HUES48 (cell line): Measurements from ENCODE around the gene DCTN3.

Source experiments
- H3K27ac ChIP-seq: one replicate; pipeline ENCODE4 v1.7.0; 2013; ENCODE audit warnings: low read depth, low read length, inconsistent platforms
- H3K27me3 ChIP-seq: 2 replicates; pipeline ENCODE4 v1.6.1; 2013; ENCODE audit warnings: mild to moderate bottlenecking, low read length; ENCODE audit not compliant: control insufficient read depth, insufficient read depth
- H3K36me3 ChIP-seq: 2 replicates; pipeline ENCODE4 v1.6.1; 2013; ENCODE audit warnings: low read length; ENCODE audit not compliant: control insufficient read depth, insufficient read depth
- H3K4me1 ChIP-seq: 2 replicates; pipeline ENCODE4 v1.6.1; 2013; ENCODE audit warnings: mild to moderate bottlenecking, low read length; ENCODE audit not compliant: control insufficient read depth, insufficient read depth
- H3K4me3 ChIP-seq: 2 replicates; pipeline ENCODE4 v1.5.1; 2013; ENCODE audit warnings: mild to moderate bottlenecking, low read depth, low read length
- H3K9ac ChIP-seq: 2 replicates; pipeline ENCODE4 v1.6.1; 2013; ENCODE audit warnings: mild to moderate bottlenecking, low read depth, low read length, moderate library complexity
- H3K9me3 ChIP-seq: 2 replicates; pipeline ENCODE4 v1.6.1; 2013; ENCODE audit warnings: low read length; ENCODE audit not compliant: control insufficient read depth, insufficient read depth

The DCTN3 gene

GRCh38 chr9:34577400-34578240 is 42.7 kb downstream of the DCTN3 start:
- peaks cover 74% of the 10 kb centered on the region for H3K27me3 ChIP-seq
- H3K4me3 ChIP-seq, result peak overlapping the region; percentile 64
- H3K4me1 ChIP-seq, result peaks cover 34% of the 10 kb centered on the region
- no peak overlapping the region for H3K9ac ChIP-seq
- H3K27ac ChIP-seq, result peak overlapping the region; percentile 77
- no peaks in the 10 kb centered on the region for H3K36me3 ChIP-seq
- no peaks in the 10 kb centered on the region for H3K9me3 ChIP-seq

- Histone ChIP-seq H3K36me3 (no peaks in the 10 kb centered on the region), H3K27ac (peak overlapping the region; percentile 46), H3K27me3 (peaks cover 67% of the 10 kb centered on the region), H3K4me3 (peak overlapping the region; percentile 28), H3K4me1 (peaks cover 34% of the 10 kb centered on the region), H3K9ac (no peak overlapping the region), H3K9me3 (no peaks in the 10 kb centered on the region)
Measured at GRCh38 chr9:34576597-34577399, 43.5 kb downstream of the DCTN3 start.

GRCh38 chr9:34575862-34576596 is 44.3 kb downstream of the DCTN3 start:
- Histone ChIP-seq H3K4me1 (peaks cover 34% of the 10 kb centered on the region), H3K36me3 (no peaks in the 10 kb centered on the region), H3K27ac (no peak overlapping the region), H3K4me3 (no peak overlapping the region), H3K9ac (no peak overlapping the region), H3K9me3 (no peaks in the 10 kb centered on the region), H3K27me3 (peaks cover 59% of the 10 kb centered on the region)

GRCh38 chr9:34575241-34575640 is 45.1 kb downstream of the DCTN3 start:
- no peaks in the 10 kb centered on the region for H3K9me3 ChIP-seq
- H3K27ac ChIP-seq, result no peak overlapping the region
- H3K4me1 ChIP-seq, result peaks cover 32% of the 10 kb centered on the region
- no peak overlapping the region for H3K9ac ChIP-seq
- no peaks in the 10 kb centered on the region for H3K36me3 ChIP-seq
- H3K4me3 ChIP-seq, result no peak overlapping the region
- H3K27me3 ChIP-seq, result peaks cover 56% of the 10 kb centered on the region

- Histone ChIP-seq H3K27me3 (peaks cover 50% of the 10 kb centered on the region), H3K27ac (no peak overlapping the region), H3K9ac (no peak overlapping the region), H3K4me1 (peaks cover 29% of the 10 kb centered on the region), H3K4me3 (no peak overlapping the region), H3K36me3 (no peaks in the 10 kb centered on the region), H3K9me3 (no peaks in the 10 kb centered on the region)
Measured at GRCh38 chr9:34574571-34574970, 45.7 kb downstream of the DCTN3 start.

GRCh38 chr9:34573599-34574325 is 46.5 kb downstream of the DCTN3 start:
- H3K4me3 ChIP-seq, result no peak overlapping the region
- peaks cover 30% of the 10 kb centered on the region for H3K4me1 ChIP-seq

GRCh38 chr9:34572628-34573027 is 47.7 kb downstream of the DCTN3 start:
- Histone ChIP-seq H3K9ac (no peak overlapping the region), H3K4me3 (no peak overlapping the region), H3K9me3 (no peaks in the 10 kb centered on the region), H3K27me3 (peaks cover 34% of the 10 kb centered on the region), H3K36me3 (no peaks in the 10 kb centered on the region), H3K27ac (no peak overlapping the region), H3K4me1 (peaks cover 30% of the 10 kb centered on the region)

More at GRCh38 chr9:34573599-34574325, 46.5 kb downstream of the DCTN3 start:
- Histone ChIP-seq H3K27me3 (peaks cover 41% of the 10 kb centered on the region), H3K27ac (no peak overlapping the region), H3K36me3 (no peaks in the 10 kb centered on the region), H3K9ac (no peak overlapping the region), H3K9me3 (no peaks in the 10 kb centered on the region)

- Histone ChIP-seq H3K4me3 (no peak overlapping the region), H3K36me3 (no peaks in the 10 kb centered on the region), H3K4me1 (peaks cover 26% of the 10 kb centered on the region), H3K9ac (no peak overlapping the region), H3K27ac (no peak overlapping the region), H3K27me3 (peaks cover 34% of the 10 kb centered on the region), H3K9me3 (no peaks in the 10 kb centered on the region)
Measured at GRCh38 chr9:34572092-34572491, 48.2 kb downstream of the DCTN3 start.

- no peaks in the 10 kb centered on the region for H3K9me3 ChIP-seq
- peaks cover 20% of the 10 kb centered on the region for H3K4me1 ChIP-seq
- H3K27ac ChIP-seq, result no peak overlapping the region
- H3K27me3 ChIP-seq, result peaks cover 28% of the 10 kb centered on the region
- no peaks in the 10 kb centered on the region for H3K36me3 ChIP-seq
- H3K9ac ChIP-seq, result no peak overlapping the region
- no peak overlapping the region for H3K4me3 ChIP-seq
Measured at GRCh38 chr9:34571481-34571810, 48.8 kb downstream of the DCTN3 start.

GRCh38 chr9:34570809-34571480 is 49.4 kb downstream of the DCTN3 start:
- Histone ChIP-seq H3K4me3 (no peak overlapping the region), H3K27me3 (peaks cover 23% of the 10 kb centered on the region), H3K9ac (no peak overlapping the region), H3K9me3 (no peaks in the 10 kb centered on the region), H3K4me1 (peaks cover 21% of the 10 kb centered on the region), H3K27ac (no peak overlapping the region), H3K36me3 (no peaks in the 10 kb centered on the region)
